HCT116 (cell line): ENCODE measurements around the gene PDE4B. TPM values are rescaled to one million over a fixed set of nuclear protein-coding genes. Genes with fewer than 3 reads are reported as not detected.

Experiments used
- ATAC-seq: fragments of 200-7000 bp; cut with Tn5 transposase; 2 replicates; pipeline ENCODE4 v1.9.1; 2020; ENCODE audit warnings: mild to moderate bottlenecking, moderate library complexity
- BruUV-seq: library from RNA; stranded (reverse); fragments of 400-500 nt; replicated peaks from 2 replicates; lab custom pipeline; 2021; lab: Mats Ljungman, UMichigan
- CTCF ChIA-PET: fragments of 300-600 bp; sonication (Branson Sonifier 250); formaldehyde crosslinking; loops from one replicate; lab custom pipeline; 2021; ENCODE audit warnings: antibody characterized with exemption; lab: Charles Lee
- POLR2A ChIA-PET: fragments of 300-600, 350-600 bp; sonication (Branson Sonifier 250); formaldehyde crosslinking; loops from one replicate; lab custom pipeline; 2021; ENCODE audit warnings: antibody characterized with exemption; lab: Charles Lee
- RAD21 ChIA-PET, 2 experiments: fragments of 300-600 bp; sonication (Branson Sonifier 250); formaldehyde crosslinking; loops; one replicate each; lab custom pipeline; 2023; ENCODE audit warnings: low total read pairs in 2 of 2; ENCODE audit not compliant: uncharacterized antibody in 2 of 2, unreplicated experiment in 2 of 2, low non-redundant PET in 1 of 2; lab: Charles Lee
- DNase-seq: peaks from one replicate; pipeline ENCODE4 v3.0.0-alpha.2; 2010; ENCODE audit warnings: low read depth, low spot score
- H2AFZ ChIP-seq: fragments of 200-600 bp; shearing (Covaris generic), sonication (generic); 2 replicates; pipeline ENCODE4 v1.6.1; 2017; ENCODE audit warnings: low read depth, mixed run types, mixed read lengths, antibody characterized with exemption, low read length; ENCODE audit not compliant: poor library complexity, severe bottlenecking
- H3K27ac ChIP-seq: 2 replicates; pipeline ENCODE4 v1.5.1; 2012; ENCODE audit warnings: low read depth, low read length
- H3K27me3 ChIP-seq: fragments of 200-600 bp; sonication (generic); 2 replicates; pipeline ENCODE4 v1.6.1; 2016; ENCODE audit warnings: mixed run types, low read length, mixed read lengths; ENCODE audit not compliant: insufficient read depth
- H3K36me3 ChIP-seq, 2 experiments: fragments of 200-500 bp in 1 of 2; fragments of 200-600 bp in 1 of 2; sonication (Bioruptor generic) in 1 of 2; sonication (generic) in 1 of 2; 2 replicates each; pipeline versions ENCODE4 v1.5.1 to v1.6.1; 2014 to 2016; ENCODE audit warnings: low read length in 2 of 2, inconsistent platforms in 1 of 2, mixed read lengths in 1 of 2, mixed run types in 1 of 2; ENCODE audit not compliant: insufficient read depth in 2 of 2, control insufficient read depth in 1 of 2
- H3K4me1 ChIP-seq, 2 experiments: fragments of 200-600 bp in 1 of 2; sonication (generic) in 1 of 2; 2 replicates each; pipeline versions ENCODE4 v1.5.1 to v1.6.1; 2012 to 2017; ENCODE audit warnings: low read length in 2 of 2, inconsistent platforms in 1 of 2, mild to moderate bottlenecking in 1 of 2, mixed read lengths in 1 of 2, mixed run types in 1 of 2, moderate library complexity in 1 of 2; ENCODE audit not compliant: insufficient read depth in 2 of 2, control insufficient read depth in 1 of 2
- H3K4me2 ChIP-seq: fragments of 200-600 bp; sonication (generic); 2 replicates; pipeline ENCODE4 v1.6.1; 2017; ENCODE audit warnings: mixed run types, low read length, mixed read lengths
- H3K4me3 ChIP-seq, 2 experiments: fragments of 200-600 bp in 1 of 2; sonication (generic) in 1 of 2; replicated peaks in 1 of 2; 2 replicates each; pipeline ENCODE4 v1.5.1; 2011 to 2016; ENCODE audit warnings: low read length in 2 of 2, control low read depth in 1 of 2, low read depth in 1 of 2, mild to moderate bottlenecking in 1 of 2, mixed read lengths in 1 of 2, mixed run types in 1 of 2
- H3K79me2 ChIP-seq: fragments of 200-600 bp; sonication (generic); 2 replicates; pipeline ENCODE4 v1.6.1; 2017; ENCODE audit warnings: mild to moderate bottlenecking, mixed run types, low read length, moderate library complexity, mixed read lengths; ENCODE audit not compliant: insufficient read depth
- H3K9ac ChIP-seq: fragments of 200-600 bp; sonication (generic); 2 replicates; pipeline ENCODE4 v1.6.1; 2016; ENCODE audit warnings: low read length, mixed read lengths
- H3K9me2 ChIP-seq: fragments of 200-600 bp; sonication (generic), shearing (Covaris generic); 2 replicates; pipeline ENCODE4 v1.6.1; 2017; ENCODE audit warnings: mixed run types, mild to moderate bottlenecking, moderate library complexity; ENCODE audit not compliant: insufficient read depth
- H3K9me3 ChIP-seq, 2 experiments: fragments of 200-500 bp in 1 of 2; fragments of 200-600 bp in 1 of 2; sonication (Bioruptor generic) in 1 of 2; sonication (generic) in 1 of 2; 2 replicates each; pipeline ENCODE4 v1.6.1; 2014 to 2017; ENCODE audit warnings: low read length in 2 of 2, mixed read lengths in 2 of 2, inconsistent platforms in 1 of 2, low read depth in 1 of 2, mild to moderate bottlenecking in 1 of 2, mixed run types in 1 of 2, moderate library complexity in 1 of 2; ENCODE audit not compliant: control insufficient read depth in 1 of 2, insufficient read depth in 1 of 2
- H4K20me1 ChIP-seq: fragments of 200-600 bp; sonication (generic), shearing (Covaris generic); 2 replicates; pipeline ENCODE4 v1.6.1; 2017; ENCODE audit warnings: mixed run types, mild to moderate bottlenecking, moderate library complexity; ENCODE audit not compliant: insufficient read depth
- ATF3 ChIP-seq: IDR thresholded peaks from 2 replicates; pipeline ENCODE4 v1.6.1; 2012
- CBX3 ChIP-seq: IDR thresholded peaks from 2 replicates; pipeline ENCODE4 v1.6.1; 2012; ENCODE audit warnings: low read depth
- CEBPB ChIP-seq: IDR thresholded peaks from 2 replicates; pipeline ENCODE4 v1.6.1; 2012; ENCODE audit warnings: low read depth
- EZH2 ChIP-seq: fragments of 200-600 bp; sonication (generic); IDR thresholded peaks from 2 replicates; pipeline ENCODE4 v1.6.1; 2017; ENCODE audit warnings: antibody characterized with exemption, mixed run types
- EZH2phosphoT487 ChIP-seq: fragments of 200-600 bp; IDR thresholded peaks from 2 replicates; pipeline ENCODE4 v1.6.1; 2018; ENCODE audit warnings: antibody characterized with exemption, borderline replicate concordance
- JUND ChIP-seq: IDR thresholded peaks from 2 replicates; pipeline ENCODE4 v1.6.1; 2012
- MAX ChIP-seq: IDR thresholded peaks from 2 replicates; pipeline ENCODE4 v1.6.1; 2012
- POLR2AphosphoS5 ChIP-seq: IDR thresholded peaks from 2 replicates; pipeline ENCODE4 v1.6.1; 2011; ENCODE audit warnings: mild to moderate bottlenecking, low read depth, low read length, moderate library complexity
- RAD21 ChIP-seq: IDR thresholded peaks from 2 replicates; pipeline ENCODE4 v1.6.1; 2012; ENCODE audit warnings: low read depth, mild to moderate bottlenecking
- YY1 ChIP-seq: IDR thresholded peaks from 2 replicates; pipeline ENCODE4 v1.6.1; 2011; ENCODE audit warnings: low read length, low read depth, moderate library complexity, mild to moderate bottlenecking; ENCODE audit not compliant: insufficient replicate concordance; ENCODE audit errors: extremely low read depth
- ZFX ChIP-seq: fragments of 450-650 bp; IDR thresholded peaks from 2 replicates; pipeline ENCODE4 v1.6.1; 2017
- intact Hi-C: fragments of 100-400 bp; cut with micrococcal nuclease; formaldehyde crosslinking; loops from 2 replicates; pipeline ENCODE4 v1.10.0; 2022
- total RNA-seq: library from RNA; stranded (reverse); gene quantifications from one replicate; pipeline ENCODE4 v1.2.1, GENCODE V29; 2021; ENCODE audit not compliant: unreplicated experiment
- TF ChIP-seq, protein P1 (sequence below): IDR thresholded peaks from 2 replicates; pipeline ENCODE4 v1.6.1; 2012; ENCODE audit warnings: low read depth
- TF ChIP-seq, protein P2 (sequence below), 3 experiments: fragments of 200-600 bp in 1 of 3; sonication (generic) in 1 of 3; IDR thresholded peaks in 2 of 3; conservative IDR thresholded peaks in 1 of 3; 2 replicates each; pipeline ENCODE4 v1.5.1; 2012 to 2017; ENCODE audit warnings: low read depth in 2 of 3, low read length in 2 of 3, antibody characterized with exemption in 1 of 3, borderline replicate concordance in 1 of 3, control low read depth in 1 of 3, mild to moderate bottlenecking in 1 of 3, mixed read lengths in 1 of 3, mixed run types in 1 of 3, moderate library complexity in 1 of 3; ENCODE audit not compliant: insufficient read depth in 1 of 3

Gene PDE4B
- total RNA-seq, 1 experiment from 2014 or later = 76.9 TPM

DNA sequence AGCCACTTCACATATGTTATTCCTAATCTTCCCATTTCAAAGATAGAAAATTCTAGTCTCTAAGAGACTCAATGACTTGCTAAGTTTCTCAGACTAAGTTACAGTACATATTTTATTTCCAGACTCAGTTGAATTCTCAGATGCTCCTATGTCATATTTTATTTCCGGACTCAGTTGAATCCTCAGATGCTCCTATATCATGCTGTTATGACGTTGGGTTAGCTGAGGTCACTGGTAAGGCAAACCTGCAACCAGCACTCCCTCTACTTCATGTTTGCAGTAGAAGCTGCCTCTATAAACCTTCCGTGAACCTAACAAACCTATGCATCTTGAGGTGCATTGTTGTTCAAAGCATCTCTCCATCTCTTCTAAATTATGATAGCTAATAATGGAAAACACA lies 554.2 kb downstream of the PDE4B start:
- no peaks in the 10 kb centered on the region for H4K20me1 ChIP-seq
- BruUV-seq = no TSS peak
- no peaks in the 10 kb centered on the region for H3K9me3 ChIP-seq
- peak overlapping the region; percentile 96 for H3K27ac ChIP-seq
- ChIA-PET CTCF (interaction anchor here (0.8 to 1.3 kb wide), 2 partner anchors 9 to 100 kb away, joined by 3 to 4 read pairs; no protein-coding TSS in a partner anchor), RAD21 (no interaction called here), POLR2A (interaction anchor here (0.8 to 1.7 kb wide), 4 partner anchors 10 to 81 kb away, joined by 3 to 10 read pairs (median 3); no protein-coding TSS in a partner anchor)
- intact Hi-C loops = no loop called here
- no peak for ATAC-seq
- H3K4me2 ChIP-seq = peak overlapping the region; percentile 48
- peak; percentile 7; the same call in 1 of the 2 replicates for TF ChIP-seq POLR2AphosphoS5
- TF ChIP-seq EZH2phosphoT487 = no peak
- TF ChIP-seq, protein P1, sequence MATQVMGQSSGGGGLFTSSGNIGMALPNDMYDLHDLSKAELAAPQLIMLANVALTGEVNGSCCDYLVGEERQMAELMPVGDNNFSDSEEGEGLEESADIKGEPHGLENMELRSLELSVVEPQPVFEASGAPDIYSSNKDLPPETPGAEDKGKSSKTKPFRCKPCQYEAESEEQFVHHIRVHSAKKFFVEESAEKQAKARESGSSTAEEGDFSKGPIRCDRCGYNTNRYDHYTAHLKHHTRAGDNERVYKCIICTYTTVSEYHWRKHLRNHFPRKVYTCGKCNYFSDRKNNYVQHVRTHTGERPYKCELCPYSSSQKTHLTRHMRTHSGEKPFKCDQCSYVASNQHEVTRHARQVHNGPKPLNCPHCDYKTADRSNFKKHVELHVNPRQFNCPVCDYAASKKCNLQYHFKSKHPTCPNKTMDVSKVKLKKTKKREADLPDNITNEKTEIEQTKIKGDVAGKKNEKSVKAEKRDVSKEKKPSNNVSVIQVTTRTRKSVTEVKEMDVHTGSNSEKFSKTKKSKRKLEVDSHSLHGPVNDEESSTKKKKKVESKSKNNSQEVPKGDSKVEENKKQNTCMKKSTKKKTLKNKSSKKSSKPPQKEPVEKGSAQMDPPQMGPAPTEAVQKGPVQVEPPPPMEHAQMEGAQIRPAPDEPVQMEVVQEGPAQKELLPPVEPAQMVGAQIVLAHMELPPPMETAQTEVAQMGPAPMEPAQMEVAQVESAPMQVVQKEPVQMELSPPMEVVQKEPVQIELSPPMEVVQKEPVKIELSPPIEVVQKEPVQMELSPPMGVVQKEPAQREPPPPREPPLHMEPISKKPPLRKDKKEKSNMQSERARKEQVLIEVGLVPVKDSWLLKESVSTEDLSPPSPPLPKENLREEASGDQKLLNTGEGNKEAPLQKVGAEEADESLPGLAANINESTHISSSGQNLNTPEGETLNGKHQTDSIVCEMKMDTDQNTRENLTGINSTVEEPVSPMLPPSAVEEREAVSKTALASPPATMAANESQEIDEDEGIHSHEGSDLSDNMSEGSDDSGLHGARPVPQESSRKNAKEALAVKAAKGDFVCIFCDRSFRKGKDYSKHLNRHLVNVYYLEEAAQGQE = no peak
- no peak for TF ChIP-seq ZFX
- TF ChIP-seq CEBPB = no peak
- H3K79me2 ChIP-seq = peaks cover 99% of the 10 kb centered on the region
- 0 out of 4 replicates have a peak, but pooled peaks cover 0 to under 1% of the 10 kb centered on the region in 2 experiments for H3K36me3 ChIP-seq
- peak overlapping the region; percentile 66 for H3K9ac ChIP-seq
- H2AFZ ChIP-seq = no peak overlapping the region
- H3K4me1 ChIP-seq = peaks cover 92 to 100% of the 10 kb centered on the region in 2 experiments
- no peak overlapping the region for H3K4me3 ChIP-seq
- no peak for DNase-seq
- H3K27me3 ChIP-seq = no peaks in the 10 kb centered on the region
- no peaks in the 10 kb centered on the region for H3K9me2 ChIP-seq

DNA sequence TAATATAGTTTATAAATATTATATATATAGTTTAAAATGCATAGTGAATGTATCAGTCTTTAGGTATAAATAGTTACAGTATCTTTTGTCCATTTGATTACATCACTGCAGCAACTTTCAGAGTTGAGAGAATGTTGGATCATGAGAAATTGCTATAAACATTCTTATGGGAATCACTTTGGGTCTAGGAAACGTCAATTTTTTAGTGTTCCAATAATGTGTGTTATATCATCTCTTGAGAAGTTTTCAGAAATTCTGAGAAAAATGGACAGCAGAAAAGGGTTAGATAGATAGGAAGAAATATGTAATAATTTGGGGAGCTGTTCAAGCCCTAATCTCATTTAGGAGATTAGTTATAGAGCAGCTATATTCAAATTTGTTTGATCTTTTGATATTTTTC lies 556.1 kb downstream of the PDE4B start:
- no peaks in the 10 kb centered on the region for H4K20me1 ChIP-seq
- ChIA-PET CTCF (no interaction called here), RAD21 (no interaction called here), POLR2A (interaction anchor here (1.4 to 1.6 kb wide), 2 partner anchors 14 to 66 kb away, joined by 3 to 4 read pairs; no protein-coding TSS in a partner anchor)
- peaks cover 99% of the 10 kb centered on the region for H3K79me2 ChIP-seq
- H3K4me1 ChIP-seq = peaks cover 93 to 100% of the 10 kb centered on the region in 2 experiments
- peak overlapping the region; percentile 96 for H3K27ac ChIP-seq
- BruUV-seq = no TSS peak
- H3K9me2 ChIP-seq = no peaks in the 10 kb centered on the region
- no peak for ATAC-seq
- peak overlapping the region; percentile 61 for H3K4me2 ChIP-seq
- peak overlapping the region in 1 of 2 experiments; percentile 4; a peak in 1 of 4 replicates for H3K4me3 ChIP-seq
- peak overlapping the region; percentile 66 for H3K9ac ChIP-seq
- 0 out of 4 replicates have a peak, but pooled peaks cover 0 to 4% of the 10 kb centered on the region in 2 experiments for H3K36me3 ChIP-seq
- intact Hi-C loops = no loop called here
- H3K27me3 ChIP-seq = no peaks in the 10 kb centered on the region
- no peaks in the 10 kb centered on the region for H3K9me3 ChIP-seq
- no peak for DNase-seq
- H2AFZ ChIP-seq = no peak overlapping the region
- TF ChIP-seq CEBPB (no peak), JUND (no peak), MAX (no peak), ZFX (no peak), CBX3 (no peak), RAD21 (no peak), EZH2 (no peak), YY1 (no peak), ATF3 (no peak)
- TF ChIP-seq, protein P2, sequence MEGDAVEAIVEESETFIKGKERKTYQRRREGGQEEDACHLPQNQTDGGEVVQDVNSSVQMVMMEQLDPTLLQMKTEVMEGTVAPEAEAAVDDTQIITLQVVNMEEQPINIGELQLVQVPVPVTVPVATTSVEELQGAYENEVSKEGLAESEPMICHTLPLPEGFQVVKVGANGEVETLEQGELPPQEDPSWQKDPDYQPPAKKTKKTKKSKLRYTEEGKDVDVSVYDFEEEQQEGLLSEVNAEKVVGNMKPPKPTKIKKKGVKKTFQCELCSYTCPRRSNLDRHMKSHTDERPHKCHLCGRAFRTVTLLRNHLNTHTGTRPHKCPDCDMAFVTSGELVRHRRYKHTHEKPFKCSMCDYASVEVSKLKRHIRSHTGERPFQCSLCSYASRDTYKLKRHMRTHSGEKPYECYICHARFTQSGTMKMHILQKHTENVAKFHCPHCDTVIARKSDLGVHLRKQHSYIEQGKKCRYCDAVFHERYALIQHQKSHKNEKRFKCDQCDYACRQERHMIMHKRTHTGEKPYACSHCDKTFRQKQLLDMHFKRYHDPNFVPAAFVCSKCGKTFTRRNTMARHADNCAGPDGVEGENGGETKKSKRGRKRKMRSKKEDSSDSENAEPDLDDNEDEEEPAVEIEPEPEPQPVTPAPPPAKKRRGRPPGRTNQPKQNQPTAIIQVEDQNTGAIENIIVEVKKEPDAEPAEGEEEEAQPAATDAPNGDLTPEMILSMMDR (IDR thresholded peaks at IDR 0.05 in 2 of 3, conservative IDR thresholded peaks at IDR 0.05 in 1 of 3; ENCODE audit: borderline replicate concordance in 1 of 3, insufficient read depth in 1 of 3, low read depth in 2 of 3, low read length in 2 of 3) = no peak
